Kidney tubule cell (primary cell): ENCODE data around the gene AIG1.
A peak's percentile ranks its signal among the peaks of the same experiment; 100 is the strongest.
"Not testable (repeated sequence)": the region's sequence is repeated elsewhere in the genome, so short reads cannot be mapped to it uniquely, and the experiment has no call there.

Source experiments
- DNase-seq: peaks from one replicate; pipeline ENCODE4 v3.0.0-alpha.2; 2018; ENCODE audit warnings: low spot score

The AIG1 gene

DNA sequence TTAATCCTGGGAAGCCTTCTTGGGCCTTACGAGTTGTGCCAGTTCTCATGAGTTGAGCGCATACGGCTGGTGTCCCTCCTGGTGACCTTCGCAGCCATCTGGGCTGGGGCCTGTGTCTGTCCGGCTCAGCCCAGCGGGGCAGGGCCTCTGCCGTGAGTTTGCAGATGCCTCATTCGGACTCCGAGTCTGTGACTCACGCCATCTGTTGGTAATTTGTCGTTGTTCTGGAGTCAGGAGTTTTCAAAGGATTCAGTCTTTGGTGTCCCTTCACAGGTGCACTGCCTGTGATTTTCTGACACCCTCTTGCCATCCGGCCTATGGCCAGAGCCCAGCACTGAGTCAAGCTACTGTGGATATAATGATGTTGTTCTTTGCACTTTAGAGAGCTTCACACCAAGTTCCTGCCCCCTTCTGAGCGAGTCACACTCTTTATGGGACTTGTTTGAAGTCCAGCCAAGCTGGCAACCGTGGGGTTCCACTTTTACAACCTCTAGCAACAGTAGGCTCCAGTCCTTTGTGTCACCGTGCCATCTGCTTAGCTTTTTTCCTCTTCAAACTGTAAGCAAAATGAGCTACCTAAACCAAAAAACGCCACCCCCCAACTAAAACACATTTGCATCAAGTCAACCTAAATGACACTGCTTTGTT, 175.6 kb downstream of the AIG1 start:
- DNase-seq: no peak

DNA sequence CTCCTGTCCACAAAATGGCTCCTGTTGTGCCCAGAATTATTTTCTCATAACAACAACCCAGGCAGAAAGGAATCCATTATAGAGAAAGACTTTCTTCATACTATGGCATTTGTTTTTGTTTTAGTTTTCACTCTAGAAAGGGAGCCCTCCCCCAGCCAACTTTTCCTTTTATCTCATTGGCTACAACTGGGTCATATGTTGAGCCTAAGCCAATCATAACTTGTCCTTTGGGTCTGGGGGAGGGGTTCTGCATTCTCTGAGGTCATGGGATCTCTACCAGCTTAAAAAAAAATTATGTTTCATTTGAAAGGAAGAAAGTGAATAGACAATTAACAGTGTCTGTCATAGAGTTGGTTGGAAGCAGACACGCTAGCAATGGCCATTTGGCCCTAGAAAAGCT, 177.6 kb downstream of the AIG1 start:
- no peak for DNase-seq

DNA sequence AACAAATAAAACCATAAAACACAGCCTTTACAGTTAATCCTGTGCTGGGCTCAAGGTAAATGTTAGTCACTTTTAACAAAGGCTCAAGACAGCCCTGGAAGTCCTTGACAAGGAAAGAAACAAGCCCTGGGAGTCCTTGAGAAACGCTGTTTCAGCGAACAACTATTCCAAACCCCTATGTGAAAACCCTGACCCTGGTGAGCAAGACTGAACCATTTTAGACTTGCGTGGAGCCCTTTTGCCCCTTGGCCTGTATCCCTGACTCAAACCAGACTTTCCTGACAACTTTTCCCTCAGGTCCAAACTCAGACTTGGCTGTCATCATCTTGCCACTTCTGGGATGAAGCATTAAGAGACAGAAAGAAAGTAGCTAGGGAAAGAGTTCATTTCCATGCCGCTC, 180.4 kb downstream of the AIG1 start:
- no peak for DNase-seq

DNA sequence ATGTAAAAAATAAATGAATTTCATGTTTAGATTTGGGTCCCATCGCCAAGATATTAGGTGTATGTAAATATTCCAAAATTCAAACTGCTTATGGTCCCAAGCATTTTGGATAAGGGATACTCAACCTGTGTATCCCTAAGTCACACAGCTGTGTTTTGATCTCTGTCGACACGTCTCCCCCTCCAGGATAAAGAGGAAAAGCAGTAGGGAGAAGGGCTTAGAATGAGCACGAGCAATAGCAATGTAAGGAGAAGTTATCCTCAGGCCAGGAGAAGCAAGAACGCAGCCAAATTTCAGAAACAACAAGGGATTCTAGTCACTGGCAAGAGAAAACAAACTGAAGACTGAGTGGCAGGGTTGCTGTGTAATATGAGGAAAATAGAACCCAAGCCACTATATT, 181.2 kb downstream of the AIG1 start:
- DNase-seq: no peak

DNA sequence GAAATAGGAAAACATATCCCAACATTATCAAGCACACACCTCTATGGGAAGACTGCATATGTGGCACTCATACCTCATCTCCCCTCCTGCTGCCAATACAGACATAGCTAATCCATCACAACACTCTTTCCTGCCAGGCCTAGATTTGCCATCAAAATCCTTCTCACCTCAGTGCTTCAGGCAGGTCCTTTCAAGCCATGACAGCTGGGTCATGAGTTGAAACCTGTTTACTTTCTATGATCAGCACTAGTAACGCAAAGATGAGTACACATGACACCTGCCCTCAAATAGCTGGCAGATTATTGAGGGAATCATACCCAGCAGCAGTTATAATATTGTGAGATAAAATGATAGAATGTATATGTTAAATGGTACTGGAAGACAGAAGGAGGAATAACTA, 183.1 kb downstream of the AIG1 start:
- DNase-seq: no peak

DNA sequence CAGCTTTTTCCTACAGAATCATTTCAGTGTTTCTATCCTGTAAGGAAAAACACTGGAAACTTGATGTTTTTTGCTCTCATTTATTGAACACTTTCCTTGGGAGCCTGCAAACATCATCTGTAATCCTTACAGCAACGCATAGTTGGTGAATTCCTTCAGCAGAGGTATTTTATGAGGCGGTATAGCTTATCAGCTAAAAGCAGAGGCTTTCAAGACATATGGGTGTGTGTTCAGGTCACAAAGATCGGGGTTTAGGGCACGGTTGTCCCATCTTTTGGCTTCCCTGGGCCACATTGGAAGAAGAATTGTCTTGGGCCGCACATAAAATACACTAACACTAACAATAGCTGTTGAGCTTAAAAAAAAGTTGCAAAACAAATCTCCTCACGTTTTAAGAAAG, 185.0 kb downstream of the AIG1 start:
- DNase-seq: no peak

DNA sequence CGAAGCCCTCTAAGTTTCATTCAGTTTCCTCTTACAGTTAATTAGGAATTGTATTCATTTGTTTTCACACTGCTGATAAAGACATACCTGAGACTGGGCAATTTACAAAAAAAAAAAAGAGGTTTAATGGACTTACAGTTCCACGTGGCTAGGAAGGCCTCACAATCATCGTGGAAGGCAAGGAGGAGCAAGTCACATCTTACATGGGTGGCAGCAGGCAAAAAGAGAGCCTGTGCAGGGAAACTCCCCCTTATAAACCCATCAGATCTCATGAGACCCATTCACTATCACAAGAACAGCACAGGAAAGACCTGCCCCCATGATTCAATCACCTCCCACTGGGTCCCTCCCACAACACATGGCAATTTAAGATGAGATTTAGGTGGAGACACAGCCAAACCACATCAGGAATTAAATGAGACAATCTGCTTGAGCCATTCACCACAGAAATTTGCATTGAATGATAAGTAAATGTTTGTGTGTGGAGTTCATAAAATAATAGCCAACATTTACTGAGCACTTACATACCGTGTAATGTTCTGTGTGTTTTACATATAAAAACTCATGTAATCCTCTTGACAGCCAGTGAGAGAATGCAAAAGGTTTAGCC, 185.6 kb downstream of the AIG1 start:
- not testable (repeated sequence) for DNase-seq

DNA sequence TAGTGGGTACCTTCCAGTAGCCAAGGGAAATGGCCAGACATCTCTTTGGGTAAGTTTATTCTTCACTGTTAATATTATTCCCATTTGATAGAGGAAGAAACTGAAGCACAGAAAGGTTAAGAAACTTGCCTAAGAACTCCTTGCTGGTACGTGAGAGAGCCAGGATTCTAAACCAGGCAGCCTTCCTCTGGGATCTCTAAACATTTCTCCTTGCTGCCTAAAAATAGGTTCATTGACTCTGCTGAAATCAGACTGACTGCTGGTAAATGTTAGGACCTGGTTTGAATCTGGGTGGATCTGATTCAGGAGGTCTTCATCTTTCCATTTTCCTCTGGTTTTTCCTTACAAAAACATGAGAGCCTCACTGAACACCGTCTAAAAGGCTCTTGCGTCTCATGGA, 186.9 kb downstream of the AIG1 start:
- no peak for DNase-seq

DNA sequence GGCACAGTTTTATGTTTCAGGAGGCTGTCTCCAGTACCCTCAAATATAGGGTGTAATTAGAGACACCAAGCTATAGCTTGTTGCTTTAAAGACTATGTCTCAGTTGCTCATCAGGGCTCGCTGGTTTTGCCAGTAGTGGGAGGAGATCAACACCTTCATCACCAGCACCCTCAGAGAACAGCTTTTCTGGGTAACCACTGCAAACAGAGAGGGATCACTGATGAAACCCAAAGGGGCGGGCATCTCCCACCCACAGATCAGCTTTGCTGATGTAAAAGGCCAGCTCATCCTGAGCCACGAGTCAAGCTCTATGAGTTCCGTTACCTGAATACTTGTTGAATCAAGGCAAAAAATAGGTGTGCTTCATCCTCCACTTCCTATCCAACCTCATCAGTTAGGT, 187.7 kb downstream of the AIG1 start:
- no peak for DNase-seq

DNA sequence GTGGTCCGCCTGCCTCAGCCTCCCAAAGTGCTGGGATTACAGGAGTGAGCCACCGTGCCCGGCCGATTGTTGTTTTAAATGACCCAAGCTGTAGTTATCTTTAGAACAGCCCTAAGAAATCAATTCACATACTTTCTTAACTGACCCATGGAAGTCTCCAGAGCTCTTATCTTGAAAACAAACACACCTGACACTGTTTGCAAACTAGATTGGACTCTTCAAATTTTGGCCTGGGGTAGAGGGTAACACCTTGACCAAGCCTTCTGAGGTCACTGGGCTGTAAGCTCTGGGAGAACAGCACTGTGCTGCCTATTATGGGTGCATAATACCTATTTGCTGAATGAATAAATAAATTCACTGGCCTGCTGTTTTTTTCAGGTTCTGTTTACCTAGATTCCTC, 190.6 kb downstream of the AIG1 start:
- DNase-seq: no peak

DNA sequence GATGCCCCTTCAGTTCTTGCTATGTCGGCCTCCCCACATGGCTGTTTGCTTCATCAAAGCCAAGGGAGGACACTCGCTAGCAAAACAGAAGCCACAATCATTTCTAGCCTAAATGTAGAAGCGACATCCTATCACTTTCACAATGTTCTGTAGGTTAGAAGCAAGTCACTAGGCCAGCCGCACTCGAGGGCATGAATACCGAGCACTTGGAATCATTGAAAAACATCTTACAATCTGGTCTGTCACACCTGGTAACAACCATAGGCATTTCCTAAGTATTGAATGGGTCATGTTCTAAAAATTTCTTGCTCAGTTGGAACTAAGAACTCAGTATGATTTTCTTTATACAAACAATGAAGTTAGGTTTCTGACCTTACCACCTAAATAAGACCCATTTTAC, 192.3 kb downstream of the AIG1 start:
- no peak for DNase-seq

DNA sequence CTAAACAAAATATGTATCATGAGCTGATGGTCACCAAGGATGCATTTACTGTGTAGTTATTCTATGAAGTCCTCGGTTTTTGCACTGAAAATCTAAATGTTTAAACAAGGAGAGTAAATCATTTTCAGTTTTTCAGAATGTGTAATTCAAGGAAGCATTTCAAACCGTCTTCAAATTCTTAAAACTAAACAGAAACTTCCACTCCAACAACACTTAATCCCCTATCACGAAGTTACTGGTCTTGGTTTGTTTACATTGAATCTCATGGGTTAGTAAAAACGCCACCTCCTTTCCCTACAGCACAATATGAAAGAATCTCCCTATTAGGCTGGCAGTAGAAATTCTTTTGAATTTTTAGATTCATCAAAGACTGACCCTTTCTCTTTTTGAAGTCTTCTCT, 192.9 kb downstream of the AIG1 start:
- DNase-seq: no peak

DNA sequence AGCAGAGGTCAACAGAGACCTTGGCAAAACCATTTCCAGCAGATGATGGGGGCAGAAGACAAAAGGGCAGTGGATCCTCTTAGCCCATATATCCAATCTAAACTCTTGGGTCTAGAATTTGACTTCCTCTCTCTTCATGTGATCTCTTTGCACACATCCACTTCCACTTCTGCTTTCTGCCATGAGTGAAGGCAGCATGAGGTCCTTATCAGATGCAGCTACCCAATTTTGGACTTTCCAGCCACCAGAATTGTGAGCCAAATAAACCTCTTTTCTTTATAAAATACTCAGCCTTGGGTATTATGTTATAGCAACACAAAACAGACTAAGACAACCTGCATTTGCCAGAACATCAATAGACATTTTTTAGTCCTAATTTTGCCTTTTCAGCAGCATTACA, 198.3 kb downstream of the AIG1 start:
- no peak for DNase-seq

DNA sequence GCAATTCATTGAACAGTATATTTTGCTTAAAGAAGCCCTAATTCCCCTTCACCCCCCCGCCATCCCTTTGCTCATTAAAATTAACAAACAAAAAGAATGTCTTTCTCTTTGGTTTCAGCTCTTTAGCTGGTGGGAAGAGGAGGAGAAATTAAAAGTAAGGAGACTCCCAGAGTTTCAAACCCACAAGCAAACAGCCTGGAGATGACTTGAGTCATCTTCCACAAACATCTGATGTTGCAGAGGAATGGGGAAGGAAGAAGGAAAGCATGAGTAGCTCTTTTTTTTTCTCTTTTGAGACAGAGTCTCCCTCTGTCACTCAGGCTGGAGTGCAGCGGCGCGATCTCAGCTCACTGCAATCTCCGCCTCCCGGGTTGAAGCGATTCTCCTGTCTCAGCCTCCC, 200.2 kb downstream of the AIG1 start:
- DNase-seq: peak; percentile 62

DNA sequence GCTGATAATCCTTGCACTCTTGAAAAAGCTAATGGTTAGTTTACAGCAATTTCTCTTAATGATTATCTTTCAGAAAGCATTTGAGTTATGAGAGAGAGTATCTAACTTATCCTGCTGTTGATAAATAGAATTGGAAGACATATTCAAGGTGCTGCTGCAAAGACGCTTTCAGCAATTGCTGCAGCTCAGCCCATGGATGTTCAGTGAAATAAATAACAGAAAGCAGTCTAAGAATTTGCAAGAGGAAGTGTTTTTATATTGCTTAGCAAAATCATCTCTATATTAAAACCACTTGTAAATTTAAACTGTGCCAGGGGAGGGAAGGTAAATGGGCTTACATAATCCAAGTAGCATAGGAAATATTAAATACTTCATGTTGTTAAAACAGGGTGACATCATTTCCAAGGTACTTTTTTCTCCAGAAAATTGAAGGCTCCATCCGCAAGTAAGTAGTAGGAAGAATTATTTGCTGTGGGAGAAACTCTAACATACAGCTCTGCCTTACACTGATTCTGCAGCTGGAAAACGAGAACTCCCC, 201.3 kb downstream of the AIG1 start:
- DNase-seq: no peak

DNA sequence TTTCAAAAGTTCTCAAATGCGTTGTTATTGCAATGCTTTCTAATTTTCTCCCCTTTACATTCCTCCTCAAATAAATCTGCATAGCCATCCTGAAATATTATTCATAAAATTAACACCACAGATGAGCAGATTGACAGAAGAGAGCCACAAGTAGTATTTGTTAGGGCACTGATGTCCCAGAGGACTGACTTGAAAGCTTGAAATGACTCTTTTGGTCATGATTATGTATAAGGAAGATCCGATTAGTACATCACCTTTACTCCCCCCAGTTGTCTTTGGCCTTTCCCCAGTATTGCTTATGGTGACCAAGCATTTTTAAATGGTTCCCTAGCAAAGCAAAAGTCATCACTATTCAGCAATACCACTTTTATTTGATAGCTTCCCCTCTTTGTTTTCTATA, 202.2 kb downstream of the AIG1 start:
- no peak for DNase-seq

DNA sequence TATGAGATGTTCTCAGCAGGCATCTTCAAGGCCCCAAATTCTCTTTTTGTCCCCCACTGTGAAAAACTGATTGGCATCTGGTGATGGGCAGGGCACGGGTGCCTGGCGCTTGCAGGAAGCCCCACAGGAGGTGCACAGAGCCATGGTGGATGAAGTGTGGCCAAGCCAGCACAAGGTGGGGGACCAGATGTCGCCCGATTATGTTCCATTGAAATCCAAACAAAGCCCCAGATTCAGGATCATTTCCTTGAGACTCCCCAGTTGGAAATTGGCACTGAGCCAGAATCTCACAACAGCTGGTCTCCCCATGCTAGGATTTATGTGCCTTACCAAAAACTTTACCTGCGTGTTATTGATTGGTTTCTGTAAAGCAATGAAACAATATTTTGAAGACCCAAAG, 203.7 kb downstream of the AIG1 start:
- DNase-seq: no peak

DNA sequence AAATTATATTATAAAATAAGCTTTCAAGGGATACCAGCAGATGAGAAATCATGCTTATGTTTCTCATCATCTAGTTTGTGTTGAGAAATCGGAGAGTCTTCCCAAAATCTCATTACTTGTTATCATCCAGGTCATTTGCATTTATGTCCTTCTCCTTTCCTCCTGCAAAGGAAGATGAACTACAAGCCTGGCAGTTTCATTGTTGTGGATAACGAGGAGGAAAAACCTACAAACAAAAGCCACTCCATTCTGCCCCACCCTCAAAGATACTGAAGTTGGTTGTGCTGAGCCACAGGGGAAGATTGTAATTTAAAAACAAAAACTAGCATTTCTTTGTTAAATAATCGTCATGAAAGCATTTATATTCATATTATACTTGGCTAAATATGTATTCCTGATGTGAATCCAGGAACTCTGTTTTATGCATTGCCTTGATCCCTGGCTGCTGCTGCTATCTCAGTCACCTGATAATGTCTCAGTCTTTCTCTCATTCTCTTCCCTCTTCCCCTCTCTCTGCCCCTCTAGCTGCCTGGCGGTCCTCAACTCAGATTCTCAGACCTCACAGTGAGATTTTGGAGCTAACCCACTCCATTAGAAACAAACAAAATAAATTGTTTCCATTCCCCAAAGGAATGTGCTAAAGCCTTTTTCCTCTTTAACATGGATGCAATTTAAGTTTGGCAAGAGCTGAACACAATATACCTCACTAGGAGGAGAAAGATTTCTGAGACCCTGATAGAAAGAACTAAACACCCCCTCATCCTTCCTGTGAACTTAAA, 204.5 kb downstream of the AIG1 start:
- no peak for DNase-seq

DNA sequence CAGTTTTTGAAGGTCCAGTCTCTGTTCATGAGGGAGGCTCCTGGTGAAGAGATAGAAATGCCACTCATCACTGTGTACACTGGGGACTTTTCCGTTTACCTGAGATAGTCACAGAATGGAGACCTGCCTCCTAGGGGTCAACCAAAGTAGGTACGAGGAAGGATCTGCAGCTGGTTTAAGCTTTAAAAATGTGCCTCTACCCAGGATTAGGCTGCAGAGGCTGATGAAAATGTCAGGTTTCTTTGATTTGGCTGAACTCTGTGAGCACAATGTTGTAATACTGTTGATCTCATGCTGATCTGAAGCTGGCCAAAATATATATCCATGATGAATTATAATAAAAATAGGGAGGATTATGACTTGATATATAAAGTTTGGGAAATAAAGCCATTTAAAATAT, 207.1 kb downstream of the AIG1 start:
- DNase-seq: no peak

DNA sequence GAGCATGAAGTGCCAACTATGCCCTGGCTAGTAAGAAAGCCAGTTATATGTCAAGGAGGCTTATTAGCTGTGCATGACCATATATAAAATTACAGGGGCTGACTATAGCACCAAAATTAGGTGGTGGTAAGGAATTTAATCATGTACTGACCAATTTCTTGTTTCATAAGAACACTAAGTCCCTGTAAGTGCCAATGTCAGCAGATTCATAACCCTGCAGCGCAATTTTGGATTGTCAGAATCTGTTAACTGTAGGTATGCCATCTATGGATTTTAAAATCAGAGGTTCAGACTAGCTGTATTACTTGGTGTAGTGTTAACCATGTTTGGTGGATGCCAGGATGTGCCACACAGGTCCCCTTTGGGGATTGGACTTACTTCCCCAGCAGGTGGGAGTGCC, 207.8 kb downstream of the AIG1 start:
- no peak for DNase-seq

DNA sequence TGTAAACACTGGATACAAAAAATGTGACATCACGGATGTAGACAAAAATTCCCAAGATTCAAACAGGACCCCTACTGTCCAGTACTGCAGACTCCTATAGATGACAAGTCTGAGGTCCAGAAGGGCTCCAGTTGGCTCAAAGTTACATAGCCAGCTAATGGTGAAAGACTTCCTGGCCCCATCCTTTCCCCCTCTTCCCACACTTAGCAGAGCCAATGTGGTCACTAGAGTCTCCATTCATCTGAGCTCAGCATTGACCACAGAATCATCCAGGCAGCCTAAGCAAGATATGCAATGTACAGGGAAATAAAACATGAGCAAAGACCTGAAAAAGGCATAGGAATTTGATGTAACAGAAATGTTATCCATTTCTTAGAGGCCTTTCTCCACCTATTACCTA, 209.3 kb downstream of the AIG1 start:
- DNase-seq: peak; percentile 34

DNA sequence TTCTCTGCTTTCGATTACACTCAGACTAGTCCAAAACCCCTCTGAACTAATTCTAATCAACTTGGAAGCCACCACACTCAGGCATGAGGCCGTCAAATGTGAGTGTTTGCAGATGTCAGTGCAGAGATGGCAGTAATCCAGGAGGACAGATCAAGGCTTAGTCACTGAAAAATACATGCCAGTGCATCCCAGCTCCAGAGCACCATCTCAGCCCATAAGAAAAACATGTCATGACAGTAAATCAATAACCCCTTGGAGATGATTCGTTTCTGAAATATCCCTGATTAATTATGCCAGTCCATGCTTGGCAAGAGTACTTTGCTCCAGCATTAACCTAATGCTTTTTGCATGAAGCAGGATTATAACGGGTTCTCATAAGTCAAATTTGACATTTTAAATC, 210.3 kb downstream of the AIG1 start:
- DNase-seq: peak; percentile 89

DNA sequence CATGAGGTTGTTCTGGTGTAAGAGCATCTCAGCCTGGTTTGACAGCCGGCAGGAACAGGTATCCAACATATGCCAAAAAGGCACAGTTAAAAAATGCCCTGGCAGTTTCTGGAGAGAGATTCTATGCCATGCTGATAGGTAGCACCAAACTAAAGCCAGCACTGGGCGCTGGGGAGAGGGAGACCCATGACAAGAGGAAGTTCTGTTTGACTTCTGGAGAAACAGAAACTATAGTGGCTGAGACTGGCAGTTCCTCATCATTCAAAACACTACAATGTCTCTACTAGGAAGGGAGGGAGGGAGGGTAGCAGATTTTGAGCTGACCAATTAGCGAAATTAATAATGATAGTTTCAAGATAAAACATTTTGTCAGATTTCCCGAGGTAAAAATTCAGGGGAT, 215.7 kb downstream of the AIG1 start:
- no peak for DNase-seq
